CD4-positive, alpha-beta memory T cell (primary cell): Measurements from ENCODE around the gene HIPK2. TPM values are rescaled to one million over a fixed set of nuclear protein-coding genes. Genes with fewer than 3 reads are reported as not detected.

ENCODE experiments used
- CTCF ChIA-PET: fragments of 350-600 bp; sonication (Branson Sonifier 250); formaldehyde crosslinking; loops from one replicate; lab custom pipeline; 2021; ENCODE audit warnings: inconsistent platforms; ENCODE audit not compliant: partially characterized antibody; lab: Charles Lee
- POLR2A ChIA-PET: fragments of 350-600 bp; sonication (Branson Sonifier 250); formaldehyde crosslinking; loops from one replicate; lab custom pipeline; 2021; ENCODE audit not compliant: partially characterized antibody; lab: Charles Lee
- DNase-seq, 5 donors: peaks; one replicate each; pipeline versions ENCODE4 v3.0.0 to v3.0.0-alpha.2; 2020 to 2022; ENCODE audit warnings: mixed read lengths in 1 of 5
- H3K27ac ChIP-seq: one replicate; pipeline ENCODE4 v1.7.0; 2013; ENCODE audit warnings: low read depth, low read length
- H3K27me3 ChIP-seq: 2 replicates; pipeline ENCODE4 v1.7.0; 2013; ENCODE audit warnings: mild to moderate bottlenecking, low read length, moderate library complexity; ENCODE audit not compliant: insufficient read depth
- H3K36me3 ChIP-seq: 2 replicates; pipeline ENCODE4 v1.7.0; 2013; ENCODE audit warnings: mild to moderate bottlenecking, low read length, moderate library complexity; ENCODE audit not compliant: insufficient read depth
- H3K4me1 ChIP-seq: 2 replicates; pipeline ENCODE4 v1.7.0; 2013; ENCODE audit warnings: mild to moderate bottlenecking, low read length, moderate library complexity; ENCODE audit not compliant: insufficient read depth
- H3K4me3 ChIP-seq, 2 donors: one replicate each; pipeline ENCODE4 v1.7.0; 2013; ENCODE audit warnings: low read length in 2 of 2, mild to moderate bottlenecking in 1 of 2
- H3K9me3 ChIP-seq, 2 donors: one replicate each; pipeline ENCODE4 v1.7.0; 2013; ENCODE audit warnings: low read length in 2 of 2, control low read depth in 1 of 2; ENCODE audit not compliant: control insufficient read depth in 1 of 2
- H3K27ac Mint-ChIP-seq, 7 donors: one replicate each; pipeline ENCODE4 v1.8.0; 2020 to 2021; ENCODE audit warnings: mixed read lengths in 7 of 7, mild to moderate bottlenecking in 6 of 7, inconsistent platforms in 3 of 7, moderate library complexity in 3 of 7
- H3K27me3 Mint-ChIP-seq, 2 donors: one replicate each; pipeline ENCODE4 v1.8.0; 2020 to 2021; ENCODE audit warnings: mixed read lengths in 2 of 2
- H3K36me3 Mint-ChIP-seq, 2 donors: one replicate each; pipeline ENCODE4 v1.8.0; 2020 to 2021; ENCODE audit warnings: mixed read lengths in 2 of 2, inconsistent platforms in 1 of 2, mild to moderate bottlenecking in 1 of 2
- H3K4me1 Mint-ChIP-seq, 4 donors: one replicate each; pipeline ENCODE4 v1.8.0; 2020 to 2021; ENCODE audit warnings: mixed read lengths in 4 of 4, mild to moderate bottlenecking in 1 of 4
- H3K4me3 Mint-ChIP-seq, 8 donors: one replicate each; pipeline ENCODE4 v1.8.0; 2020 to 2021; ENCODE audit warnings: mixed read lengths in 8 of 8, mild to moderate bottlenecking in 7 of 8, moderate library complexity in 6 of 8, inconsistent platforms in 3 of 8
- H3K9me3 Mint-ChIP-seq, 8 donors: one replicate each; pipeline ENCODE4 v1.8.0; 2020 to 2021; ENCODE audit warnings: mixed read lengths in 8 of 8, mild to moderate bottlenecking in 5 of 8, inconsistent platforms in 3 of 8, moderate library complexity in 1 of 8
- intact Hi-C: fragments of 100-400 bp; cut with micrococcal nuclease; formaldehyde crosslinking; loops from one replicate; pipeline ENCODE4 v1.15.1; 2023
- polyA plus RNA-seq, 2 donors: library from polyadenylated mRNA; unstranded; fragments of 300-500 nt; fragmentation: Illumina TruSeq; gene quantifications; one replicate each; pipeline ENCODE4 v1.2.3, GENCODE V29; 2021
- total RNA-seq, 2 experiments: library from RNA; stranded (reverse); gene quantifications; one replicate each; pipeline ENCODE4 v1.2.3, GENCODE V29; 2021

Gene HIPK2
- total and polyA plus RNA-seq, 4 experiments from 2014 or later: 0.87 to 34.1 (median 17.8) TPM

- Mint-ChIP-seq H3K36me3 (peaks cover 43 to 44% of the 10 kb centered on the region in 2 donors), H3K9me3 (peaks cover 0 to 5% (median 0%) of the 10 kb centered on the region in 8 donors), H3K4me1 (no peaks in the 10 kb centered on the region), H3K27me3 (no peaks in the 10 kb centered on the region), H3K4me3 (no peak overlapping the region), H3K27ac (no peak overlapping the region)
- intact Hi-C loops: no loop called here
- no peaks in the 10 kb centered on the region for H3K27me3 ChIP-seq
- DNase-seq: no peak
- H3K9me3 ChIP-seq: no peaks in the 10 kb centered on the region
- no peak overlapping the region for H3K27ac ChIP-seq
- peaks cover 21% of the 10 kb centered on the region for H3K36me3 ChIP-seq
- H3K4me1 ChIP-seq: no peaks in the 10 kb centered on the region
- H3K4me3 ChIP-seq: no peak overlapping the region
- POLR2A ChIA-PET: no interaction called here
- CTCF ChIA-PET: interaction anchor here (0.7 to 1.6 kb wide), 4 partner anchors 32 to 399 kb away, joined by 3 to 5 read pairs (median 3); no protein-coding TSS in a partner anchor
Observed at GRCh38 chr7:139603896-139604295, 173.9 kb downstream of the HIPK2 start.

DNA sequence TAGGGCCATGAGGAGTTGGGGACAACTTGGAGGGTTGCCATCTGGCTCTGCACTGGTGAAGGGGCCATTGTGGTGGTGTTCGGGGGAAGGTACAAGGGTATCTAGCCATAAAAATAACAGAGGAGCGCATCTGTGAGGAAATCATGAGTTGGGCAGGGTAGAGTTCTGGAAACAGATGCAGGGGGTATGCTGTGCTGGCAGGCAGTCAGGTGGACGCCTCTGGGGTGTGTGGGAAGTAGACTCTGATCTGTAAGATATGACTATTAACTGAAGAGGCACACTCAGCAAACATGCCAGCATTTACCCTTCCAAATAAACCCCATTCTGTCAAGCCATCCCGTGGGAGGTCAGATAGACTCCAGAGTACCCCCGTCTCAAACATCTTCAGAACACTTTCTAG is 174.5 kb downstream of the HIPK2 start:
- no peaks in the 10 kb centered on the region for H3K27me3 Mint-ChIP-seq
- Histone ChIP-seq H3K27ac (no peak overlapping the region), H3K4me3 (no peak overlapping the region), H3K9me3 (no peaks in the 10 kb centered on the region), H3K36me3 (peaks cover 21% of the 10 kb centered on the region), H3K4me1 (no peaks in the 10 kb centered on the region), H3K27me3 (no peaks in the 10 kb centered on the region)
- H3K4me1 Mint-ChIP-seq: no peaks in the 10 kb centered on the region
- no peak overlapping the region for H3K4me3 Mint-ChIP-seq
- H3K27ac Mint-ChIP-seq: no peak overlapping the region
- H3K36me3 Mint-ChIP-seq: peaks cover 43 to 49% of the 10 kb centered on the region in 2 donors
- DNase-seq: no peak
- H3K9me3 Mint-ChIP-seq: peaks cover 0 to 5% (median 0%) of the 10 kb centered on the region in 8 donors
- POLR2A ChIA-PET: no interaction called here
- intact Hi-C loops: no loop called here
- CTCF ChIA-PET: interaction anchor here (1.3 to 3.2 kb wide), 4 partner anchors 16 to 399 kb away, joined by 3 to 43 read pairs (median 36); no protein-coding TSS in a partner anchor

GRCh38 chr7:139602143-139602722 is 175.6 kb downstream of the HIPK2 start:
- ChIA-PET CTCF (interaction anchor here (0.8 to 3.2 kb wide), 23 partner anchors 8 to 724 kb away, joined by 3 to 43 read pairs (median 4); no protein-coding TSS in a partner anchor), POLR2A (no interaction called here)
- Mint-ChIP-seq H3K9me3 (peaks cover 0 to 5% (median 0%) of the 10 kb centered on the region in 8 donors), H3K27ac (no peak overlapping the region), H3K4me1 (no peaks in the 10 kb centered on the region), H3K4me3 (no peak overlapping the region), H3K36me3 (peaks cover 41 to 53% of the 10 kb centered on the region in 2 donors), H3K27me3 (no peaks in the 10 kb centered on the region)
- H3K27ac ChIP-seq: no peak overlapping the region
- intact Hi-C loops: loop anchor here (1.0 kb wide), 2 partner anchors 225 to 400 kb away; no protein-coding TSS in a partner anchor
- no peaks in the 10 kb centered on the region for H3K27me3 ChIP-seq
- H3K36me3 ChIP-seq: peaks cover 21% of the 10 kb centered on the region
- DNase-seq: peak in 4 of 5 donors; percentile 30 to 38 (median 33)
- H3K4me1 ChIP-seq: no peaks in the 10 kb centered on the region
- no peaks in the 10 kb centered on the region for H3K9me3 ChIP-seq
- H3K4me3 ChIP-seq: no peak overlapping the region

DNA sequence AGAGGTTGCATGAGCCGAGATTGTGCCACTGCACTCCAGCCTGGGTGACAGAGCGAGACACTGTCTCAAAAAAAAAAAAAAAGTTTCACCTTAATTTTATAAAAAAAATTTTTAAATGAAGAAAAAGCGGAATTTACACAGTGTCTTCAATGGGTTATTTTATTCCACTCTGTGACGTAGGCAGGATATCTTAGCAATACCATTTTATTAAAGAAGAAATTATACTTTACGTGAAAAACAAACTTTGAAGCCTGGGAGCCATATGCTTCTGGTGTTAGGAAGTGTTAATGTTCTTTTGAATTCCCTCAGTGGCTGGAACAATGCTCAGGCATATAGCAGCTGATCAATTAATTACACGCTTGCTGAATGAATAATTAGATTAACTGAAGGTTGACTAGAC is 176.6 kb downstream of the HIPK2 start:
- H3K27me3 Mint-ChIP-seq: no peaks in the 10 kb centered on the region
- intact Hi-C loops: no loop called here
- H3K4me1 ChIP-seq: no peaks in the 10 kb centered on the region
- H3K4me3 Mint-ChIP-seq: no peak overlapping the region
- H3K27ac ChIP-seq: no peak overlapping the region
- peaks cover 40 to 52% of the 10 kb centered on the region in 2 donors for H3K36me3 Mint-ChIP-seq
- no peaks in the 10 kb centered on the region for H3K9me3 ChIP-seq
- no peak overlapping the region for H3K4me3 ChIP-seq
- no peak overlapping the region for H3K27ac Mint-ChIP-seq
- no peaks in the 10 kb centered on the region for H3K27me3 ChIP-seq
- no peaks in the 10 kb centered on the region for H3K4me1 Mint-ChIP-seq
- no peaks in the 10 kb centered on the region for H3K9me3 Mint-ChIP-seq
- peaks cover 26% of the 10 kb centered on the region for H3K36me3 ChIP-seq
- DNase-seq: no peak
- ChIA-PET CTCF (interaction anchor here (0.6 to 3.2 kb wide), 18 partner anchors 8 to 753 kb away, joined by 3 to 43 read pairs (median 4); no protein-coding TSS in a partner anchor), POLR2A (no interaction called here)

- intact Hi-C loops: no loop called here
- Mint-ChIP-seq H3K36me3 (peaks cover 46 to 56% of the 10 kb centered on the region in 2 donors), H3K27ac (peak overlapping the region in 1 of 7 donors; percentile 16)
Observed at GRCh38 chr7:139600306-139600705, 177.5 kb downstream of the HIPK2 start.

GRCh38 chr7:139598642-139599041 is 179.2 kb downstream of the HIPK2 start:
- no peaks in the 10 kb centered on the region for H3K9me3 ChIP-seq
- ChIA-PET CTCF (no interaction called here), POLR2A (no interaction called here)
- H3K27me3 Mint-ChIP-seq: no peaks in the 10 kb centered on the region
- H3K4me3 Mint-ChIP-seq: no peak overlapping the region
- no peaks in the 10 kb centered on the region for H3K27me3 ChIP-seq
- H3K4me3 ChIP-seq: no peak overlapping the region
- H3K36me3 ChIP-seq: peaks cover 45% of the 10 kb centered on the region
- peak overlapping the region in 1 of 7 donors; percentile 1 for H3K27ac Mint-ChIP-seq
- H3K4me1 ChIP-seq: no peaks in the 10 kb centered on the region
- intact Hi-C loops: no loop called here
- no peak for DNase-seq
- H3K4me1 Mint-ChIP-seq: no peaks in the 10 kb centered on the region
- no peaks in the 10 kb centered on the region for H3K9me3 Mint-ChIP-seq
- H3K27ac ChIP-seq: no peak overlapping the region
- peaks cover 56 to 62% of the 10 kb centered on the region in 2 donors for H3K36me3 Mint-ChIP-seq

More at GRCh38 chr7:139600306-139600705, 177.5 kb downstream of the HIPK2 start:
- Mint-ChIP-seq H3K27me3 (no peaks in the 10 kb centered on the region), H3K4me3 (no peak overlapping the region), H3K9me3 (no peaks in the 10 kb centered on the region), H3K4me1 (no peaks in the 10 kb centered on the region)
- CTCF ChIA-PET: interaction anchor here (0.6 to 3.2 kb wide), 4 partner anchors 19 to 754 kb away, joined by 3 to 43 read pairs (median 36); no protein-coding TSS in a partner anchor
- H3K4me3 ChIP-seq: no peak overlapping the region
- POLR2A ChIA-PET: no interaction called here
- H3K4me1 ChIP-seq: no peaks in the 10 kb centered on the region
- no peak overlapping the region for H3K27ac ChIP-seq
- H3K27me3 ChIP-seq: no peaks in the 10 kb centered on the region
- DNase-seq: no peak
- H3K9me3 ChIP-seq: no peaks in the 10 kb centered on the region
- peaks cover 34% of the 10 kb centered on the region for H3K36me3 ChIP-seq

DNA sequence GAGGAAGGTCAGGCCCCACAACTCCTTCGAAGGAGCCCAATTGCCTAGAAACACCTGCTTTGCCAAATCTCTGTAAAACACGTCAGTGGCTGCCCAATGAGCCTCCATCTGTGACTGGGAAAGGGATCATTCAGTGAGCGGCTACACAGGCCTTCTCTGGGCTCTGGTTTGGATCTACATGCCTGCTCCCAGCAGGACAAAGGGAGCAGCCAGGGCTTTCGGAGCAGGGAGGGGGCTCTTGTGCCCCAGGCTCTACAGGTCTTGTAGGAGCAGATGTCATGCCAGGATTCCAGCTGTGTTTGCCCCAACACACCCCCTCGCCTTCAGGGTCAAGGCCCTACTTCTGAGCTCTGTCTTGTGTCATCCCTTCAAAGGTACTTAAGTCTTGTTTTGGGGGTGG is 180.8 kb downstream of the HIPK2 start:
- H3K27ac Mint-ChIP-seq: no peak overlapping the region
- no peaks in the 10 kb centered on the region for H3K27me3 Mint-ChIP-seq
- no peak for DNase-seq
- H3K27ac ChIP-seq: no peak overlapping the region
- no peaks in the 10 kb centered on the region for H3K4me1 ChIP-seq
- H3K4me3 Mint-ChIP-seq: no peak overlapping the region
- ChIA-PET CTCF (interaction anchor here (1.2 kb wide), 1 partner anchor 23 kb away, joined by 3 read pairs; no protein-coding TSS in a partner anchor), POLR2A (no interaction called here)
- no peaks in the 10 kb centered on the region for H3K9me3 Mint-ChIP-seq
- no peaks in the 10 kb centered on the region for H3K9me3 ChIP-seq
- H3K27me3 ChIP-seq: no peaks in the 10 kb centered on the region
- no peak overlapping the region for H3K4me3 ChIP-seq
- H3K36me3 Mint-ChIP-seq: peaks cover 67 to 75% of the 10 kb centered on the region in 2 donors
- H3K4me1 Mint-ChIP-seq: no peaks in the 10 kb centered on the region
- intact Hi-C loops: no loop called here
- peaks cover 51% of the 10 kb centered on the region for H3K36me3 ChIP-seq
